ENCODE measurements around the gene L3MBTL4.

The L3MBTL4 gene

GRCh38 chr18:6313415-6313814 lies 101.3 kb downstream of the L3MBTL4 start:
- Histone ChIP-seq H2AK5ac (ENCODE audit: low read length, severe bottlenecking) (no peak overlapping the region), H3K9me3 (ENCODE audit: control insufficient read depth, low read length) (peaks cover 4% of the 10 kb centered on the region), H3K27me3 (ENCODE audit: control insufficient read depth in 1 of 2, insufficient read depth in 1 of 2, low read length in 2 of 2) (no peaks in the 10 kb centered on the region), H2BK15ac (ENCODE audit: low read depth, poor library complexity, severe bottlenecking) (no peak overlapping the region), H3K9ac (ENCODE audit: low read length) (no peak overlapping the region), H3K4me1 (ENCODE audit: control insufficient read depth, insufficient read depth, low read depth, low read length) (no peaks in the 10 kb centered on the region), H2BK5ac (ENCODE audit: low read depth, low read length, poor library complexity, severe bottlenecking) (no peak overlapping the region), H3K4me3 (ENCODE audit: insufficient read depth in 1 of 2, low read depth in 1 of 2, low read length in 2 of 2) (no peak overlapping the region), H3K4ac (ENCODE audit: low read depth in 1 of 2, low read length in 2 of 2) (no peak overlapping the region), H3K4me2 (ENCODE audit: low read length, poor library complexity, severe bottlenecking) (no peak overlapping the region), H2BK12ac (ENCODE audit: low read length in 2 of 2) (no peak overlapping the region), H3K23ac (ENCODE audit: low read length in 2 of 2) (no peak overlapping the region), H3K79me1 (replicated peaks; ENCODE audit: low read length, poor library complexity, severe bottlenecking) (no peaks in the 10 kb centered on the region), H2BK120ac (ENCODE audit: low read depth, low read length) (no peak overlapping the region), H3K36me3 (ENCODE audit: control insufficient read depth in 1 of 2, insufficient read depth in 2 of 2, low read depth in 1 of 2, low read length in 2 of 2) (no peaks in the 10 kb centered on the region), H3K27ac (ENCODE audit: low read length, poor library complexity, severe bottlenecking) (no peak overlapping the region), H3K18ac (ENCODE audit: low read depth in 1 of 2, low read length in 2 of 2) (no peak overlapping the region), H4K91ac (ENCODE audit: low read length) (no peak overlapping the region), H3K14ac (ENCODE audit: low read length in 2 of 2) (no peak overlapping the region), H2AFZ (ENCODE audit: low read depth, low read length) (no peak overlapping the region), H4K8ac (ENCODE audit: low read length) (no peak overlapping the region)
- WGBS = 66% methylated on average over 2 of the region's 2 CpGs
- no peak for DNase-seq

GRCh38 chr18:6311456-6312215 lies 103.1 kb downstream of the L3MBTL4 start:
- 89% methylated on average over 6 of the region's 8 CpGs for WGBS

GRCh38 chr18:6310714-6311113 lies 104.0 kb downstream of the L3MBTL4 start:
- no peak overlapping the region for H2BK12ac ChIP-seq (ENCODE audit: low read length in 2 of 2)
- H3K14ac ChIP-seq (ENCODE audit: low read length in 2 of 2) = no peak overlapping the region
- H3K18ac ChIP-seq (ENCODE audit: low read depth in 1 of 2, low read length in 2 of 2) = no peak overlapping the region
- no peak overlapping the region for H2AK5ac ChIP-seq (ENCODE audit: low read length, severe bottlenecking)
- H3K79me1 ChIP-seq (replicated peaks; ENCODE audit: low read length, poor library complexity, severe bottlenecking) = no peaks in the 10 kb centered on the region
- no peak overlapping the region for H2BK15ac ChIP-seq (ENCODE audit: low read depth, poor library complexity, severe bottlenecking)
- H3K4me1 ChIP-seq (ENCODE audit: control insufficient read depth, insufficient read depth, low read depth, low read length) = no peaks in the 10 kb centered on the region
- no peak overlapping the region for H3K4me3 ChIP-seq (ENCODE audit: insufficient read depth in 1 of 2, low read depth in 1 of 2, low read length in 2 of 2)
- H3K4me2 ChIP-seq (ENCODE audit: low read length, poor library complexity, severe bottlenecking) = no peak overlapping the region
- no peaks in the 10 kb centered on the region for H3K9me3 ChIP-seq (ENCODE audit: control insufficient read depth, low read length)
- no peak overlapping the region for H4K91ac ChIP-seq (ENCODE audit: low read length)
- no peak overlapping the region for H2AFZ ChIP-seq (ENCODE audit: low read depth, low read length)
- no peaks in the 10 kb centered on the region for H3K27me3 ChIP-seq (ENCODE audit: control insufficient read depth in 1 of 2, insufficient read depth in 1 of 2, low read length in 2 of 2)
- no peak overlapping the region for H4K8ac ChIP-seq (ENCODE audit: low read length)
- H3K27ac ChIP-seq (ENCODE audit: low read length, poor library complexity, severe bottlenecking) = no peak overlapping the region
- no peak overlapping the region for H3K23ac ChIP-seq (ENCODE audit: low read length in 2 of 2)
- DNase-seq = no peak
- no peak overlapping the region for H2BK120ac ChIP-seq (ENCODE audit: low read depth, low read length)
- H3K36me3 ChIP-seq (ENCODE audit: control insufficient read depth in 1 of 2, insufficient read depth in 2 of 2, low read depth in 1 of 2, low read length in 2 of 2) = no peaks in the 10 kb centered on the region
- no peak overlapping the region for H3K9ac ChIP-seq (ENCODE audit: low read length)
- H3K4ac ChIP-seq (ENCODE audit: low read depth in 1 of 2, low read length in 2 of 2) = no peak overlapping the region
- H2BK5ac ChIP-seq (ENCODE audit: low read depth, low read length, poor library complexity, severe bottlenecking) = no peak overlapping the region
- 76% methylated on average over 2 of the region's 2 CpGs for WGBS

More at GRCh38 chr18:6311456-6312215, 103.1 kb downstream of the L3MBTL4 start:
- Histone ChIP-seq H3K27me3 (ENCODE audit: control insufficient read depth in 1 of 2, insufficient read depth in 1 of 2, low read length in 2 of 2) (no peaks in the 10 kb centered on the region), H2BK12ac (ENCODE audit: low read length in 2 of 2) (no peak overlapping the region), H3K23ac (ENCODE audit: low read length in 2 of 2) (no peak overlapping the region), H3K4ac (ENCODE audit: low read depth in 1 of 2, low read length in 2 of 2) (no peak overlapping the region), H3K27ac (ENCODE audit: low read length, poor library complexity, severe bottlenecking) (no peak overlapping the region), H3K14ac (ENCODE audit: low read length in 2 of 2) (no peak overlapping the region), H2BK15ac (ENCODE audit: low read depth, poor library complexity, severe bottlenecking) (no peak overlapping the region), H3K9ac (ENCODE audit: low read length) (no peak overlapping the region), H3K9me3 (ENCODE audit: control insufficient read depth, low read length) (no peaks in the 10 kb centered on the region), H2BK120ac (ENCODE audit: low read depth, low read length) (no peak overlapping the region), H3K79me1 (replicated peaks; ENCODE audit: low read length, poor library complexity, severe bottlenecking) (no peaks in the 10 kb centered on the region), H3K18ac (ENCODE audit: low read depth in 1 of 2, low read length in 2 of 2) (no peak overlapping the region), H2BK5ac (ENCODE audit: low read depth, low read length, poor library complexity, severe bottlenecking) (no peak overlapping the region), H4K8ac (ENCODE audit: low read length) (no peak overlapping the region), H4K91ac (ENCODE audit: low read length) (no peak overlapping the region), H3K4me1 (ENCODE audit: control insufficient read depth, insufficient read depth, low read depth, low read length) (no peaks in the 10 kb centered on the region), H3K4me3 (ENCODE audit: insufficient read depth in 1 of 2, low read depth in 1 of 2, low read length in 2 of 2) (no peak overlapping the region), H2AFZ (ENCODE audit: low read depth, low read length) (no peak overlapping the region), H3K4me2 (ENCODE audit: low read length, poor library complexity, severe bottlenecking) (no peak overlapping the region), H2AK5ac (ENCODE audit: low read length, severe bottlenecking) (no peak overlapping the region), H3K36me3 (ENCODE audit: control insufficient read depth in 1 of 2, insufficient read depth in 2 of 2, low read depth in 1 of 2, low read length in 2 of 2) (no peaks in the 10 kb centered on the region)
- DNase-seq = no peak

GRCh38 chr18:6297875-6298274 lies 116.8 kb downstream of the L3MBTL4 start:
- Histone ChIP-seq H3K4me1 (ENCODE audit: control insufficient read depth, insufficient read depth, low read depth, low read length) (no peaks in the 10 kb centered on the region), H2BK5ac (ENCODE audit: low read depth, low read length, poor library complexity, severe bottlenecking) (no peak overlapping the region), H3K27me3 (ENCODE audit: control insufficient read depth in 1 of 2, insufficient read depth in 1 of 2, low read length in 2 of 2) (no peaks in the 10 kb centered on the region), H3K4me2 (ENCODE audit: low read length, poor library complexity, severe bottlenecking) (no peak overlapping the region), H3K4ac (ENCODE audit: low read depth in 1 of 2, low read length in 2 of 2) (no peak overlapping the region), H3K14ac (ENCODE audit: low read length in 2 of 2) (no peak overlapping the region), H3K79me1 (replicated peaks; ENCODE audit: low read length, poor library complexity, severe bottlenecking) (no peaks in the 10 kb centered on the region), H3K23ac (ENCODE audit: low read length in 2 of 2) (no peak overlapping the region), H2BK12ac (ENCODE audit: low read length in 2 of 2) (no peak overlapping the region), H3K9me3 (ENCODE audit: control insufficient read depth, low read length) (no peaks in the 10 kb centered on the region), H3K27ac (ENCODE audit: low read length, poor library complexity, severe bottlenecking) (no peak overlapping the region), H3K36me3 (ENCODE audit: control insufficient read depth in 1 of 2, insufficient read depth in 2 of 2, low read depth in 1 of 2, low read length in 2 of 2) (no peaks in the 10 kb centered on the region), H3K18ac (ENCODE audit: low read depth in 1 of 2, low read length in 2 of 2) (no peak overlapping the region), H4K8ac (ENCODE audit: low read length) (no peak overlapping the region), H4K91ac (ENCODE audit: low read length) (no peak overlapping the region), H2BK120ac (ENCODE audit: low read depth, low read length) (no peak overlapping the region), H2BK15ac (ENCODE audit: low read depth, poor library complexity, severe bottlenecking) (no peak overlapping the region), H3K9ac (ENCODE audit: low read length) (no peak overlapping the region), H2AK5ac (ENCODE audit: low read length, severe bottlenecking) (no peak overlapping the region), H2AFZ (ENCODE audit: low read depth, low read length) (no peak overlapping the region), H3K4me3 (ENCODE audit: insufficient read depth in 1 of 2, low read depth in 1 of 2, low read length in 2 of 2) (no peak overlapping the region)
- WGBS = no CpG with 5 or more reads among the region's 2 CpGs
- no peak for DNase-seq
